Measurements from ENCODE around the gene DTX3L.
A peak's percentile ranks its signal among the peaks of the same experiment; 100 is the strongest.

DTX3L gene

GRCh38 chr3:122564155-122564912, at the start of gene DTX3L, which contains the start of gene PARP9:
Gene DTX3L, plus strand, starts transcription at chr3:122564338. Its CDS starts 89 bp downstream, at chr3:122564427.
Gene PARP9, minus strand, starts transcription at chr3:122564300. Its CDS starts 4,680 bp downstream, at chr3:122559620.
- peak; percentile 55 to 82 for DNase-seq (ENCODE audit: low read depth in 2 of 2)

GRCh38 chr3:122515020-122515468, 49.1 kb upstream of the DTX3L start:
- no peak for DNase-seq (ENCODE audit: low read depth in 2 of 2)

GRCh38 chr3:122515870-122516269, 48.3 kb upstream of the DTX3L start:
- DNase-seq (ENCODE audit: low read depth in 2 of 2) = no peak

GRCh38 chr3:122516846-122517360, 47.2 kb upstream of the DTX3L start:
- DNase-seq (ENCODE audit: low read depth in 2 of 2) = no peak

GRCh38 chr3:122519693-122520092, 44.4 kb upstream of the DTX3L start:
- DNase-seq (ENCODE audit: low read depth in 2 of 2) = no peak

GRCh38 chr3:122520861-122521260, 43.3 kb upstream of the DTX3L start:
- DNase-seq (ENCODE audit: low read depth in 2 of 2) = no peak

- DNase-seq (ENCODE audit: low read depth in 2 of 2) = no peak
Observed at GRCh38 chr3:122523317-122523716, 40.8 kb upstream of the DTX3L start.

GRCh38 chr3:122530164-122530563, 34.0 kb upstream of the DTX3L start:
- no peak for DNase-seq (ENCODE audit: low read depth in 2 of 2)

- DNase-seq (ENCODE audit: low read depth in 2 of 2) = no peak
Observed at GRCh38 chr3:122533480-122533879, 30.7 kb upstream of the DTX3L start.

GRCh38 chr3:122533931-122534334, 30.2 kb upstream of the DTX3L start:
- no peak for DNase-seq (ENCODE audit: low read depth in 2 of 2)

GRCh38 chr3:122535964-122536631, 28.0 kb upstream of the DTX3L start:
- no peak for DNase-seq (ENCODE audit: low read depth in 2 of 2)

- DNase-seq (ENCODE audit: low read depth in 2 of 2) = no peak
Observed at GRCh38 chr3:122536632-122537001, 27.5 kb upstream of the DTX3L start.

GRCh38 chr3:122538956-122539490, 25.1 kb upstream of the DTX3L start:
- no peak for DNase-seq (ENCODE audit: low read depth in 2 of 2)

GRCh38 chr3:122546151-122546550, 18.0 kb upstream of the DTX3L start:
- DNase-seq (ENCODE audit: low read depth in 2 of 2) = no peak

GRCh38 chr3:122548076-122548475, 16.1 kb upstream of the DTX3L start:
- DNase-seq (ENCODE audit: low read depth in 2 of 2) = no peak

GRCh38 chr3:122548619-122549018, 15.5 kb upstream of the DTX3L start:
- DNase-seq (ENCODE audit: low read depth in 2 of 2) = no peak

GRCh38 chr3:122553171-122553570, 11.0 kb upstream of the DTX3L start:
- no peak for DNase-seq (ENCODE audit: low read depth in 2 of 2)

GRCh38 chr3:122555275-122556071, 8.7 kb upstream of the DTX3L start:
- DNase-seq (ENCODE audit: low read depth in 2 of 2) = no peak

GRCh38 chr3:122557356-122557755, 6.8 kb upstream of the DTX3L start:
- no peak for DNase-seq (ENCODE audit: low read depth in 2 of 2)

- DNase-seq (ENCODE audit: low read depth in 2 of 2) = no peak
Observed at GRCh38 chr3:122558605-122559004, 5.5 kb upstream of the DTX3L start.

- DNase-seq (ENCODE audit: low read depth in 2 of 2) = no peak
Observed at GRCh38 chr3:122559906-122560305, 4.2 kb upstream of the DTX3L start.

- DNase-seq (ENCODE audit: low read depth in 2 of 2) = peak in 1 of 2 donors; percentile 46
Observed at GRCh38 chr3:122560680-122561079, 3.5 kb upstream of the DTX3L start.

Data from stimulated activated CD4-positive, alpha-beta T cell treated with anti-CD3 and anti-CD28 coated beads, Interleukin-1b, Interleukin-23, amount 100 ng/mL, for 4 hours (primary cell).